Measurements from ENCODE around the gene RASAL1. TPM values are rescaled to one million over a fixed set of nuclear protein-coding genes. Genes with fewer than 3 reads are reported as not detected.
"Not testable (repeated sequence)": the region's sequence is repeated elsewhere in the genome, so short reads cannot be mapped to it uniquely, and the experiment has no call there.

The RASAL1 gene
- total RNA-seq, 4 donors from 2014 or later: 1.7 TPM; not detected in 3

DNA sequence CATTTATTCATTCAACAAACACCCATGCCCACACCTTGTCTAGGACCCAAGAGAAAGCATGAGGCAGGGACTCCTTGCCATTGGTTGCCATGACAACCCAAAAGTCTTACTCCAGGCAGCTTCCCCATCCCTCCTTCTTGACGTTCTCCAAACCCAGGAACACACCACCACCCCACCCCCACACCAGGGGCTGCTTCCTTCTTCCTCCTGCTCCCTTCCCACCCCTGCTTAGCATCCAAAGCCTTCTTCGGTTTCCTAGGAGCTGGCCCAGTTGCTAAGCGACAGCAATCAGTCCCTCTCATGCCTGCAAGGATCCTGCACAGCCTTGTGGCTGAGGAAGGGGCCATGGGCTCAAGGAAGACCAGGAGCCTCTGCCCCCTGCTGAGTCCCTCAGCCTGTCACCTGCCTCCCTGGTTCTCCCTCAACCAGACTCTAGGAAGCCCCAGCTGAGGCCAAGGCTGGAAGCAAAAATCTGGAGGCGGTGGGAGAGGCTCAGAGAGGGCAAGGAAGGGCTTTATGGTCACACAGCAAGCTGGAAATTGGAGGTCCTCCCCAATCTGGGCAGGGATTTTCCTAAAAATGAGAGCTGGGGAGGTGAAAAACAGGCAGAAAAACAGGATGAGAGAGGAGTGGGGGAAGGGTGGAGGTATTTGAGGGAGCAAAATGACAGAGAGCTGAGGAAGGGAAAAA lies 15.4 kb downstream of the RASAL1 start:
- H3K9me3 ChIP-seq: peaks cover 0 to 16% (median 0%) of the 10 kb centered on the region in 3 donors
- H3K4me3 ChIP-seq: no peak overlapping the region
- 20% methylated on average over 4 of the region's 4 CpGs; no CpG with 5 or more reads in 1 of the 2 donors for WGBS, 2 donors (ENCODE audit: low coverage in 1 of 2)
- H3K27ac ChIP-seq: no peak overlapping the region
- no peak for TF ChIP-seq POLR2AphosphoS5 (IDR thresholded peaks at IDR 0.05)
- TF ChIP-seq POLR2A (IDR thresholded peaks at IDR 0.05): no peak
- no peak for TF ChIP-seq EP300 (IDR thresholded peaks at IDR 0.05)
- TF ChIP-seq, protein P1, sequence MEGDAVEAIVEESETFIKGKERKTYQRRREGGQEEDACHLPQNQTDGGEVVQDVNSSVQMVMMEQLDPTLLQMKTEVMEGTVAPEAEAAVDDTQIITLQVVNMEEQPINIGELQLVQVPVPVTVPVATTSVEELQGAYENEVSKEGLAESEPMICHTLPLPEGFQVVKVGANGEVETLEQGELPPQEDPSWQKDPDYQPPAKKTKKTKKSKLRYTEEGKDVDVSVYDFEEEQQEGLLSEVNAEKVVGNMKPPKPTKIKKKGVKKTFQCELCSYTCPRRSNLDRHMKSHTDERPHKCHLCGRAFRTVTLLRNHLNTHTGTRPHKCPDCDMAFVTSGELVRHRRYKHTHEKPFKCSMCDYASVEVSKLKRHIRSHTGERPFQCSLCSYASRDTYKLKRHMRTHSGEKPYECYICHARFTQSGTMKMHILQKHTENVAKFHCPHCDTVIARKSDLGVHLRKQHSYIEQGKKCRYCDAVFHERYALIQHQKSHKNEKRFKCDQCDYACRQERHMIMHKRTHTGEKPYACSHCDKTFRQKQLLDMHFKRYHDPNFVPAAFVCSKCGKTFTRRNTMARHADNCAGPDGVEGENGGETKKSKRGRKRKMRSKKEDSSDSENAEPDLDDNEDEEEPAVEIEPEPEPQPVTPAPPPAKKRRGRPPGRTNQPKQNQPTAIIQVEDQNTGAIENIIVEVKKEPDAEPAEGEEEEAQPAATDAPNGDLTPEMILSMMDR (IDR thresholded peaks at IDR 0.05): no peak
- H3K4me1 ChIP-seq: no peaks in the 10 kb centered on the region
- ATAC-seq: no peak
- peaks cover 45% of the 10 kb centered on the region for H3K27me3 ChIP-seq
- H3K36me3 ChIP-seq: no peaks in the 10 kb centered on the region

- Histone ChIP-seq H3K4me3 (no peak overlapping the region), H3K27me3 (peaks cover 63% of the 10 kb centered on the region), H3K36me3 (no peaks in the 10 kb centered on the region), H3K4me1 (no peaks in the 10 kb centered on the region), H3K27ac (no peak overlapping the region), H3K9me3 (peaks cover 0 to 9% (median 0%) of the 10 kb centered on the region in 3 donors)
- 91 to 100% methylated on average over 1 of the region's 1 CpG for WGBS, 2 donors (ENCODE audit: low coverage in 1 of 2)
- no peak for ATAC-seq
- TF ChIP-seq POLR2A (IDR thresholded peaks at IDR 0.05) (no peak), POLR2AphosphoS5 (IDR thresholded peaks at IDR 0.05) (no peak), EP300 (IDR thresholded peaks at IDR 0.05) (no peak)
- TF ChIP-seq, protein P1 (IDR thresholded peaks at IDR 0.05): no peak
Measured at GRCh38 chr12:113118142-113118541, 17.4 kb downstream of the RASAL1 start.

GRCh38 chr12:113117684-113118083 lies 17.9 kb downstream of the RASAL1 start:
- WGBS, 2 donors (ENCODE audit: low coverage in 1 of 2): 50 to 68% methylated on average over 8 of the region's 8 CpGs
- ATAC-seq, H3K4me1 ChIP-seq, H3K4me3 ChIP-seq, H3K9me3 ChIP-seq, H3K36me3 ChIP-seq, H3K27ac ChIP-seq: not testable (repeated sequence)
- H3K27me3 ChIP-seq: peaks cover 68% of the 10 kb centered on the region

- WGBS, 2 donors (ENCODE audit: low coverage in 1 of 2): 47 to 53% methylated on average over 3 of the region's 6 CpGs
- ATAC-seq: no peak
Measured at GRCh38 chr12:113116875-113117274, 18.7 kb downstream of the RASAL1 start.

GRCh38 chr12:113115455-113116126 lies 20.0 kb downstream of the RASAL1 start:
- TF ChIP-seq, protein P1 (IDR thresholded peaks at IDR 0.05): no peak
- TF ChIP-seq POLR2A (IDR thresholded peaks at IDR 0.05) (no peak), POLR2AphosphoS5 (IDR thresholded peaks at IDR 0.05) (no peak), EP300 (IDR thresholded peaks at IDR 0.05) (no peak)
- no peaks in the 10 kb centered on the region for H3K4me1 ChIP-seq
- no peak overlapping the region for H3K27ac ChIP-seq
- no peaks in the 10 kb centered on the region for H3K9me3 ChIP-seq
- H3K36me3 ChIP-seq: no peaks in the 10 kb centered on the region
- no peak for ATAC-seq
- WGBS, 2 donors (ENCODE audit: low coverage in 1 of 2): 94% methylated on average over 3 of the region's 22 CpGs; no CpG with 5 or more reads in 1 of the 2 donors
- H3K27me3 ChIP-seq: peaks cover 69% of the 10 kb centered on the region
- no peak overlapping the region for H3K4me3 ChIP-seq

More at GRCh38 chr12:113116875-113117274, 18.7 kb downstream of the RASAL1 start:
- Histone ChIP-seq H3K9me3 (no peaks in the 10 kb centered on the region), H3K4me3 (no peak overlapping the region), H3K27ac (no peak overlapping the region), H3K4me1 (no peaks in the 10 kb centered on the region), H3K36me3 (no peaks in the 10 kb centered on the region), H3K27me3 (peaks cover 75% of the 10 kb centered on the region)
- TF ChIP-seq, protein P1 (IDR thresholded peaks at IDR 0.05): no peak
- TF ChIP-seq EP300 (IDR thresholded peaks at IDR 0.05) (no peak), POLR2A (IDR thresholded peaks at IDR 0.05) (no peak), POLR2AphosphoS5 (IDR thresholded peaks at IDR 0.05) (no peak)
